ENCODE measurements around the gene EIF4B. TPM values are rescaled to one million over a fixed set of nuclear protein-coding genes. Genes with fewer than 3 reads are reported as not detected.
"Not testable (repeated sequence)": the region's sequence is repeated elsewhere in the genome, so short reads cannot be mapped to it uniquely, and the experiment has no call there.

EIF4B gene
- total RNA-seq, 3 donors from 2014 or later: 341 to 535 (median 345) TPM

- ATAC-seq: no peak
- DNase-seq: peak; percentile 50 to 65 (median 55)
- TF ChIP-seq CTCF (IDR thresholded peaks at IDR 0.05): no peak
- Histone ChIP-seq H3K4me3 (peak overlapping the region; percentile 76), H3K9me3 (no peaks in the 10 kb centered on the region), H3K4me1 (ENCODE audit: low read depth) (peaks cover 32% of the 10 kb centered on the region), H3K36me3 (ENCODE audit: low read depth) (no peaks in the 10 kb centered on the region)
- intact Hi-C loops (cut with DNase I, micrococcal nuclease): no loop called here
These were observed 856 bp upstream of the EIF4B start for GRCh38 chr12:53005215-53005985.

GRCh38 chr12:53006810-53007309 lies 604 bp downstream of the EIF4B start:
- no peaks in the 10 kb centered on the region for H3K36me3 ChIP-seq (ENCODE audit: low read depth)
- intact Hi-C loops (cut with DNase I, micrococcal nuclease): no loop called here
- peaks cover 38% of the 10 kb centered on the region for H3K4me1 ChIP-seq (ENCODE audit: low read depth)
- peak overlapping the region; percentile 76 for H3K4me3 ChIP-seq
- peak; percentile 82 to 88 (median 82) for DNase-seq
- peak; percentile 57 for ATAC-seq
- H3K9me3 ChIP-seq: no peaks in the 10 kb centered on the region
- TF ChIP-seq CTCF (IDR thresholded peaks at IDR 0.05): no peak

- Histone ChIP-seq H3K36me3 (ENCODE audit: low read depth) (no peaks in the 10 kb centered on the region), H3K4me3 (no peak overlapping the region), H3K9me3 (no peaks in the 10 kb centered on the region), H3K4me1 (ENCODE audit: low read depth) (peaks cover 38% of the 10 kb centered on the region)
- no peak for ATAC-seq
- no peak for DNase-seq
- intact Hi-C loops (cut with DNase I, micrococcal nuclease): no loop called here
- TF ChIP-seq CTCF (IDR thresholded peaks at IDR 0.05): no peak
These were observed 1.1 kb downstream of the EIF4B start for GRCh38 chr12:53007343-53007742.

- H3K9me3 ChIP-seq; DNase-seq; ATAC-seq; H3K36me3 ChIP-seq (ENCODE audit: low read depth); H3K4me3 ChIP-seq; intact Hi-C loops (cut with DNase I, micrococcal nuclease): not testable (repeated sequence)
- H3K4me1 ChIP-seq (ENCODE audit: low read depth): peaks cover 38% of the 10 kb centered on the region
These were observed 2.5 kb downstream of the EIF4B start for GRCh38 chr12:53008760-53009159.

- no peak for DNase-seq
- H3K36me3 ChIP-seq (ENCODE audit: low read depth): no peaks in the 10 kb centered on the region
- no peak for TF ChIP-seq CTCF (IDR thresholded peaks at IDR 0.05)
- H3K9me3 ChIP-seq: no peaks in the 10 kb centered on the region
- no peak for ATAC-seq
- no peak overlapping the region for H3K4me3 ChIP-seq
- H3K4me1 ChIP-seq (ENCODE audit: low read depth): peaks cover 38% of the 10 kb centered on the region
- intact Hi-C loops (cut with DNase I, micrococcal nuclease): no loop called here
These were observed 4.7 kb downstream of the EIF4B start for GRCh38 chr12:53010955-53011354.

- Histone ChIP-seq H3K4me3 (no peak overlapping the region), H3K9me3 (no peaks in the 10 kb centered on the region), H3K36me3 (ENCODE audit: low read depth) (no peaks in the 10 kb centered on the region), H3K4me1 (ENCODE audit: low read depth) (peaks cover 38% of the 10 kb centered on the region)
- ATAC-seq (no peak), DNase-seq (no peak)
- intact Hi-C loops (cut with DNase I, micrococcal nuclease): no loop called here
- no peak for TF ChIP-seq CTCF (IDR thresholded peaks at IDR 0.05)
These were observed 5.6 kb downstream of the EIF4B start for GRCh38 chr12:53011889-53012288.

Measured in mucosa of descending colon (tissue), 3 donors.